HG03342 (cell line): ENCODE data around the gene CTDSP2.
"Not testable (repeated sequence)": the region's sequence is repeated elsewhere in the genome, so short reads cannot be mapped to it uniquely, and the experiment has no call there.

Source experiments
- ATAC-seq: cut with Tn5 transposase; IDR thresholded peaks from one replicate; pipeline ENCODE4 v1.9.1; 2021; ENCODE audit warnings: mild to moderate bottlenecking, moderate library complexity; ENCODE audit not compliant: unreplicated experiment

The CTDSP2 gene

DNA sequence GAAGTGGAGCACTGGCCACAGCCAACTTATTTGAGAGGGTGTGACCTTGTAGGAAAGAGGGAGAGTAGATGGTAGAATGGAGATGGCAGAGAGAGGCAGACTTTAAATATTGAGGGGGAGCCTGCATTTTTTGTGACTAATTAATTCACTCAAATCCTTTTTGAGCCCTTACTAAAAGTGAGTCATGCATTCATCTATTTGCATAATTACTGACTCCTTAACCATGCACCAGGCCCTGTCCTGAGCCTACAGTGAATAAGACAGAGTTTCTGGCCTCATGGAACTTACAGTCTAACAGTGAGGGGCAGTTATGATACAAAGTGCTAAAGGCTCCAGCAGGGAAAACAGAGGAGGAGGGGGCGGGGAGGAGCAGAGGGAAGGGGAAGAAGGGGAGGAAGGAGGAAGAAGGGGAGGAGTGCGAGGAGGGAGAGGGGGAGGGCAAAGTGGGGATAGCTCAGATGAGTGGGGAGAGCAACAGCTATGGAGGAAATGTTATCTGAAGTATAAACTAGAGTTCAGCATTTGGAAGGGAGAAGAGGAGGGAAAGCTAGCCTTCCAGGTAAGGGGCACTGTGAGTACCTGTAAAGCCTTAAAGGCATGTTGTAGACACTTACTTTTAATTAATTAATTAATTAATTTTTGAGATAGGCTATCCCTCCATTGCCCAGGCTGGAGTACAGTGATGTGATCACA, 7.5 kb upstream of the CTDSP2 start:
- no peak for ATAC-seq

- no peak for ATAC-seq
Measured at GRCh38 chr12:57852620-57853500, 6.3 kb upstream of the CTDSP2 start.

DNA sequence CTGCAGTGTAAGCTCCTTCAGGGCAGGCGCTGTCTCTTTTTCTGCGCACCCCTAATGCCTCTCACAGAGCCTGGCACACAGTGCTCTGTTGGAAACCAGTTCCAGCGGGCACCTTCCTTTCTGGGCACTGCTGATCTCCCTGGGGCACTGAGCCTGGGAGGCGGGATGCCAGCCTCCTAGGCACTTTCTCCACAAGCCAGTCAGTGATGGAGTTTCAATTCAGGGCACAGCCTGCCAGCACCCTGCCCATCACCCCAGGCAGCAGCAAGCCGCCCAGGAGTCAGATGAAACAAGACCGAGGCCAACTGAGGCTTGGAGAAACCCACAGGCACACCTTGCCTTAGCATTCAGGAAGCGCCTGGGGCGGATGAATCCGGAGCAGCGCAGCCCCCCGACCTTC, 5.7 kb upstream of the CTDSP2 start:
- no peak for ATAC-seq

GRCh38 chr12:57851552-57851951, 5.0 kb upstream of the CTDSP2 start:
- no peak for ATAC-seq

DNA sequence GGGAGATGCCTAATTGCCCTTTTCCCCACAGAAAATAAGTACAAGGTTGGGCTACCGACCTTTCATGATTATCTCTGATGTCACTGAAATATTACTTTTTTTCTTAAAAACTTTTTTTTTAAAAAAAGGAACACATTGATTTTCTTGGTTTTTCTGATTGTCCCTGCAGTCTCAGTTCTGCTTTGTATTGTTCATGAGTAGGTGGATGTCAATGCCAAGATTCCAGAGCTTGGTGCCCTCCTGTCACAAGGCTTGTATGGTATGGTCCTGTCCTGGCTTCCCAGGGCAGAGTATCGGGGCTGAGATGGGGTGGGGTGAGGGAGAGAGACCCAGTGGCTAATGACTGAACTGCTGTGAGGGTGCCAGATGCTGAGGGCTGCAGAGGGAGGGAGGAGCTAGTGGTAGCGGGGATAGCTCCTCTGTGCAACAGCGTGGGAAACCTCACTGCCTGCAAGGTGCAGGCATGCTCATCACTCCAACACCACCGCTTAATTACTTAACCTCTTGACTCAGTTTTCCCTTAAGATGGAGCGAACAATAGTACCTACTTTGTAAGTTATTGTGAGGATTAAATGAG, 4.4 kb upstream of the CTDSP2 start:
- ATAC-seq = peak; percentile 50

DNA sequence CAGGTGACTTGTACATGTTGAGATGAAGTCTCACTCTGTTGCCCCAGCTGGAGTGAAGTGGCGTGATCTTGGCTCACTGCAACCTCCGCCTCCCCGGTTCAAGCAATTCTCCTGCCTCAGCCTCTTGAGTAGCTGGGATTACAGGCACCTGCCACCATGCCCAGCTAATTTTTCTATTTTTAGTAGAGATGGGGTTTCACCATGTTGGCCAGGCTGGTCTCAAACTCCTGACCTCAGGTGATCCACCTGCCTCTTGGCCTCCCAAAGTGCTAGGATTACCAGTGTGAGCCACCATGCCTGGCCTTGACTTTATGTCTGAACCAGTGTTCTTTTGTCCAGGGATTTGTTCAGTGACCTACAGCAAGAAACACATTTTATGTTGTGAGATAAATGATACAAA, 2.9 kb upstream of the CTDSP2 start:
- not testable (repeated sequence) for ATAC-seq

DNA sequence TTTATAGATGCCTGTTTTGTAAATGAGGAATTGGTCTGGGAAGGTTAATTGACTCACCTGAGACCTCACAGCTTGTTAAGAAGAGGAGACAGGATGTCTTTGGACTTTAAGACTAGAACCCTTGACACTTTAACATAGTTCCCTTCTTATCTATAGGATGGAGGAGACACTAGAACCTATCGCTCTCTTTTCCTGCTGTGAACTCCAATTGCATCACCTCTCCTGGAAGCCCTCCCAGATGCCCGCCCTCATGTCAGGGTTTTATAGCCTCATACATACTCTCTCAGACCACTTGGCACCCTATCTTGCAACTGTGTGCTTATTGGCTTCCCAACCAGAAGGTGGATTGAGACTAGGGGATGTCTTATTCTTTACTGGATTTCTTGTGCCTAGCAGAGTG, 2.5 kb upstream of the CTDSP2 start:
- ATAC-seq = no peak

GRCh38 chr12:57848208-57848607, 1.7 kb upstream of the CTDSP2 start:
- ATAC-seq = no peak

DNA sequence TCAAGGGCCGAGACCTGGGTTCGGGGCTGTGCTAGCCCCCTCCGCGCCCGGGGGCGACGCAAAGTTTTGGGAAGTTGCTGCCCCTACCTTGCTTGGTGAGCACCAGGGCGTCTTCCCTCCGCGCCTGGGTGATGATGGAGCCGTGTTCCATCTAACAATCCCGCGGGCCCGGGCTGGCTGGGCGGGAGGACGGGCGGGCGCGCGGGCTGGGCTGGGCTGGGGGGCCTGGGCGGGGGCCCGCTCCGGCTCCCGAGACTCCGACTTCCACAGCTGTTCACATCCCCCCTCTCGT, 298 bp downstream of the CTDSP2 start:
- peak; percentile 3 for ATAC-seq

DNA sequence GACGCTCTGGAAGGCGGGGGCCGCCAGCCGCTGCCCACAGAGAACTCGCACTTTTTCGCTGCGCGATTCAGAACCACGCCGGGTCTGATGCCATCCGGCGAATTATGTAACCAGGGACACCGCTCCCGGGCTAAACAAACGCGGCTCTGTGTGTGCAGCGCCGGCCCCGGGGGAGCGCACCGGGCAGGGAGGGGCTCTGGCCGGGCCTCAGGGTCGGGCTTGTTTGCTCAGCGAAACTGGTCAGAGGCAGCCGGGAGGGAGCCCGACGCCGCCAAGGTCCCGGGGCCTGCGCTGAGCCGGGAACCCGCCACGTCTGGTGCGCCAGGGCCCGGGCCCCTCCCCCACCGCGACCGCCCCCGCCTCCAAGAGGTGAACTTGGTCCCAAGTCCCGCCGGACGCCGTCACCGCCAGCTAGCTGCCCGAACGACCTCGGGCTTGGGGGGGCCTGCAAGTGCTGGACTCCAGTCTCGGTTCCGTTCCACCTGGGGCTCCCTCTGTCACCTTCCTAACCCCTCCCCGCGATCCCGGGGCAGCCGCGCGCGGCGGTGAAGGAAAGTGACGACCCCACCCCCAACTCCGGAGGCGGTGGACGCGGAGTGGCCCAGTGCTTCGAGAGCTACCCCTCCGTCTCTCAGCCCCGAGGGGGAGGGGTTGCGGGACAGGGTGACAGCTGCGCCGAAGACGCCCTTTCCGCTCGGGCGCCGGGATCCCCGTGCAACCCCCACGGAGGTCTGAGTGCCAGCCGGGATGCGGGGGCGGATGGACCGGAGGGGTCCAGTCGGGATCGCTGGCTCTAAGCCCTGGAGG, 848 bp downstream of the CTDSP2 start:
- peak; percentile 33 for ATAC-seq

GRCh38 chr12:57844709-57845477, 1.6 kb downstream of the CTDSP2 start:
- no peak for ATAC-seq

DNA sequence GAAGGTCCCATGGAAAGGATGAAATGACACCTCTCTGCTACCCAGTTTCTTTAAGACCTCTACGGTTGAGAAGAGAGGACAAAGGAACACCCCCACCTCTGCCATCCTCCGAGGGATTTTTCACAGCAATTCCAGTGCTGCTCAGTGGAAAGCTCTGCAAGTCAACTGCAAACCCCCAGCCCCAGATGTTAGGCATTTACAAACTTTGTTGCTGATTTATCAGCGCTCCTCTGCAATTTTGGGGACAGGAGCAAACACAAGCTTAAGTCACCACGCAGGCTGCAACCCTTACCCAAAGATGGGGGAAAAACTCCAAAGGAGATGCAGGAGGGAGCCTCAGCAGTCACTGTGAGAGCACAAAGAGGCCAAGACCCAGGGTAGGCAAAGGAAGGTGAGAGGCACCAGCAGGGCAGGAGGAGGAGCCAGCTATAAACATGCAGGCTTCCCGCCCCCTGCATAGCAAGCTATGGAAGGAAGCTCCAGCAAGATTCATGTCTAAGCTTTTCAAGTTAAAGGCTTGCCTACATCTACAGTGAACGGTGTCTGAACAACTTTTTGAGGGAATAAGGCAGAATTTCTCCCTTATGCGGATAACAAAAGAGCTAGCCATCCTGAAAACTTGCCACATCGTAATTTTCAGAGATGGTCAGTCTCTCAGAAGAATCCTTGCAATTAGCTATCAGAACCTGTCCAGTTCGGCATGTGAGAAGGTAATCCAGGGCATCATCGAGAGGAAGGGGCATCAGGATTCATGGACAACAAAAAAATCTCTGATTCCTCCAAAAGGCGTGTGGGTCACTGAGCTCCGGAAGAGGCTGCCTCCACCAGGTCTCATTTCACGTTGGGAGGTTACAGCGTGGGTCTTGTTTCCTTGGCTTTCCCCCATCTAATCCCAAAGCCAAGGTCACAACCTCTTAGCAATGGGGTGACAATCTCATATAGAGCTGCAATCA, 3.9 kb downstream of the CTDSP2 start:
- ATAC-seq = no peak

- ATAC-seq = no peak
Measured at GRCh38 chr12:57841445-57841844, 5.1 kb downstream of the CTDSP2 start.

GRCh38 chr12:57840726-57841125, 5.8 kb downstream of the CTDSP2 start:
- no peak for ATAC-seq

DNA sequence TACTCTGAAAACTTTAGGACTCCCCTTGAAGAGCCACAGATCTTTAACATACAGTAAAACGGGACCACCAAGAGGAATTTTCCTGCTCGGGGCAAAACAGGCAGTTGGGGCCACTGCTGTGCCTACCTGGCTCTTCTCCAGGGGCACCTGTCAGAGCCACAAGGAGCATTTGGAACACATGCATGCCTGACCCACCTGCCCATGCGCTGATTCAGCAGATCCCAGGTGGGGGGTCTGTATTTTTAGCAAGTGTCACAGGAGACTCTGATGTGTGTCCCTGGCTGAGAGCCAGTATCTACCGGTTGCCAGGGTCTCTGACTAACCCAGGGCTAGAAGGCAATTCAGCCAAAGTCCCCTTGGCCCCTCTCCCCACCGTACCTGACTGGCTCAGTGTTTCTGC, 6.5 kb downstream of the CTDSP2 start:
- no peak for ATAC-seq

DNA sequence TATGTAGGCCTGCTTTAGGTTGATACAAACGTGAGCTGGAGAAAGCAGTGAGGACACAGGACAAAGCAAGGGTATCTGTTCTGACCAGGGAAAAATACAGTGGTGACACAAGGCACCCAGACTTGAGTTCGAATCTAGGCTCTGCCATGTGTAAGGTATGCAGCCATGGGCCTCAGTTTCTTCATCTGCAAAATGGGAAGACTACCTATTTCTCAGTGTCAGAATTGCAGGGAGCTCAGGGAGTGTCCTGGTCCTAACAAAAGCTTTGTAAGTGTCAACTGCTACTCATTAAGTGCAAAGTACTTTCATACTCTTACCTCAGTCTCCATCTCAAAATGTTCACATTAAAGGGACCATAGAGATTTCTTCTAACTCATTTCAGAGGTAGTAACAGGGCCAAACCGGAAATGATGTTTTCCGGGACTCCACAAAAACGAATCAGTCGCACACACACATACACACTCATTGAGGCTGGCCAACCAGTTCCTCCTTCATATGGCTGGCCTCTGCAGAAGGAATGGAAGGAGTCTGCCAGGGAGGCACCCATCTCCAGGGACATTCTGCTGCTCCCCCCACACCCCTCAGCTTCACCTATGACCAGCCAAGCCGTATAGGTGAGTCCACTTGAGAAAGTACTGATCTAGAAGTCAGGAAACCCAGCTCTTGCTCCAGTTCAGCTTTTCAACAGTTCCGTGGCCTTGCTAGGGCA, 7.8 kb downstream of the CTDSP2 start:
- no peak for ATAC-seq

GRCh38 chr12:57837864-57838562, 8.5 kb downstream of the CTDSP2 start:
- ATAC-seq = no peak
